Activated CD4-positive, alpha-beta T cell treated with anti-CD3 and anti-CD28 coated beads for 24 hours (primary cell): ENCODE results near the gene HS6ST3.

Experiments
- DNase-seq, 2 donors: peaks; one replicate each; pipeline ENCODE4 v3.0.0-alpha.2; 2020; ENCODE audit warnings: low read depth in 2 of 2

Gene HS6ST3

GRCh38 chr13:96199315-96199714, 109.4 kb downstream of the HS6ST3 start:
- DNase-seq: no peak

DNA sequence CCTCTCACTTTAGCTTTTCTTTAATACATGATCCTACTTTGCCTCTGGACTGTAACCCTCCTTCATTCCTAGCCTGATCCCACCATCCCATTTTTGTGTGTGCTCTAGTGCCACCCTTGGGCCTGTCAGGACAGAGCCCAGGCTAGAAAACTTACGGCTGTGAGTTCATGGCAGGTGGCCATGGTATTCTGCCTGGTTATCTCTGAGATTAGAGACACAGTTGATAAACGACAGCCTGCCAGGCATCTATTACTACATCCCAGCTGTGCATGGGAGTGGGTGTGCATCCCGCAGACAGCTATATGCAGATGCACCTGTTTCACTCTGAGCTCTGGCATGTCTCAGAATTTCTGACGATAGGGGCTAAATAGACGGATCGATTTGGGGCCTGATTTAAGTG, 110.9 kb downstream of the HS6ST3 start:
- DNase-seq: no peak

DNA sequence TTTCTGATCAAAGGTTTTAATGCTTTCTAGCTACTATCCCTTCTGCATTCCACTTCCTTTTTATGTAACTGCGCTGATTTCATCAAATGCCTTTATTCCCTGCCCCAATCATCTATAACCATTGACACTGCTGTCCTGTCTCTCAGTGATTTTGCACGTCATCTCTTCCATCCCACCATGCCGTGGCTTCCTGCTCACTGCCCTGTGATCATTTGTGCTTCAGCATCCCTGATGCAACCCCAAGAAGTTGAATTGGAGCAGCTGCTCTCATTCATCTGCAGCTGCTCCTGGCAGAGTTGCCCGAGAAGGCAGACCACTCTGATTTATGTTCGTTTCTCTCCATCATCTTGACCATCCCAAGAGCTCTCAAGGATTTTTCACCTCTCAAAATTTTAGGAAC, 112.4 kb downstream of the HS6ST3 start:
- DNase-seq: no peak

- no peak for DNase-seq
These were observed 113.6 kb downstream of the HS6ST3 start for GRCh38 chr13:96203471-96203870.

DNA sequence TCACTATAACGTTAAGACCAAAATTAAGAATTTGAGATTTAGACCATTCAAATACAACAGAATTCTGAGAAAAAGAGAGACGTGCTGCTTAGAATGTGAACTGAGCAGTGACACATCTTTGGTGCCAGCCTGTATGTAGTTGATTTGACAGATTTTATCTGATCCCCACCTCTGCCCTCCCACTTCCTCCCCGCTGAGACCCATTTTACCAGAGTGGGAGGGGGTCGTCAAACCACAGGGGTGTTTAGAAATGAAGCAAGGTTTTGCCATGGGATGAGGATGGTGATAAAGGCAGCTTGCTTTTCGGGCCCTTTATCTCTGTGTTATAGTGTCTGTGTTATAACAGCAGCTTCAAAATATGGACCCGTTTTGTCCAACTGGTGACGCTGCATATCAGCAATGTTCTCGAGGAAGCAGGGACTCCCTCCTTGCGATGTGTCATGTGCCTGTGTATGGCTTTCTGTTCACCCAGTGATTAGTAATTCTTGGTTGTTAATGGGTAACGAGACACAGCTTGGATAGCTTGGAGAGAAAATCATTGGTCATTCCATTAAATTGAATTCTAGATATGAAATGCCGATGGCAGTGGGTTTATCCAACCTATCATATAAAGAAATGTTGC, 125.0 kb downstream of the HS6ST3 start:
- no peak for DNase-seq

DNA sequence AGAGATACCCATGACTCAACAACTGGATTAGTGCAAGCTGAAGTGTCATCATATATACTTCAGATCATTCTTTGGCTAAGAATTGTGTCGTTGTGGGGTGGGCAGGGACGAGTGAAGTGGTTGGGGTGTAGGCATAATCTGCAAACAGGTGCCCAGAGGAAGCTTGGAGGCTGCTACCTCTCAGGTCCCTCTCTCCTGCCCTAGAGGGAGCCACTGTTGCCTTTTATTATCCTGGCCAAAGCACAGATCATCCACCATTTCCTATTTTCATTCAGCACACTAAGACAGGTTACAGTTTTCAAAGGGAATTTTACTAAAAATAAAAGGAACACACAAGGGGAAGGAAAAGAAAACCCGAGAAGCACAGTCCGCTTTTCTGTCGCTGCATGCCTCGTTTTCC, 126.6 kb downstream of the HS6ST3 start:
- DNase-seq: no peak

GRCh38 chr13:96218475-96218874, 128.6 kb downstream of the HS6ST3 start:
- DNase-seq: no peak

DNA sequence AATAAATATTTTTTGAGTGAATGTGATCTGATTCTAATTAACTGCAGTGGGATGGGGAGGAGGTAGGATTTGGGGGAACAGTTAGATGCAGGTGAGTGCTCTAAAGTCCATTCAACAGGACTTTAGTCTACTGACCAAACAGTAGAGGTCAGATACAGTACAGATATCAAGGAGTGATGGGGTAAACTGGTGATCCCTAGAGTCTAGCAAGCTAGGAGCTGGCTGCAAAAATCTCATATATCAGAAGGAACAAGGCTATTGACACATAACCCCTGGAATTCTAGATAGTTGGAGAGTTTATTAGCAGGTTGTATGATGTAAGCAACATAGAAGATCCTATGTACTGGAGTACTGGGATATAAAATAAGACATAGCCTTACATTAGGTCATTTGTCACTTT, 131.6 kb downstream of the HS6ST3 start:
- no peak for DNase-seq

DNA sequence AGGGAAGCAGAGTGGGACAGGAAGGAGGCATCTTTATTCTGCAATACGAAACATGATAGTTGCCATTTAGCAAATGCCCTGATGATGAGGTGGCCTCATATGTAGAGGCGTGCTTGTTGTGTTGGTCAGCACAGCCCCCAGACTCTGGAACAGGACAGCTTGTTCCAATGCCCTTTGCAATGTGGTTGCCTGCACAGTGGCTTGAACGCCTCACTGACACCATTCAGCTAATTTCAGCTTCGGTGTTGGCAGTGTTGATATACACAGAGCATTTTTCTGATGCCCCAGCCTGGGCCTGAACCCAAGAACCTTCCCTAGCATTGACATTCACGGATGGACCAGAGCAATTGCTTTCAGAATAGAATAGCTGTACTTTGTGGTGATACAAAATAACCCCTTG, 133.3 kb downstream of the HS6ST3 start:
- DNase-seq: no peak

DNA sequence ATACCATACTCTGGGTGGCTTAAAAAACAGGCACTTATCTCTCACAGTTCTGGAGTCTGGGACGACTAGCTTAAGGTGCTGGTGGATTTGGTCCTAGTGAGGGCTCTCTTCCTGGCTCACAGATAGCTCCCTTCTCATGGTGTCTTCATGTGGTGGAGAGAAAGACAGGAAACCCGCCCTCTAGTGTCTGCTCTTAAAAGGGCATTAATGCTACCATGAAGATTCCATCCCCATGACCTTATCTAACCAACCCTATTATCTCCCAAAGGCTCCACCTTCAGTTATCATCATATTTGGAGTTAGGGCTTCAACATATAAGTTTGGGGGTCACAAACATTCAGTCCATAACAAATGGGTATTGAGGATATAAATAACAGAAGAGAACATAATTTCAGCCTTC, 139.4 kb downstream of the HS6ST3 start:
- DNase-seq: no peak

GRCh38 chr13:96238241-96238640, 148.3 kb downstream of the HS6ST3 start:
- no peak for DNase-seq

DNA sequence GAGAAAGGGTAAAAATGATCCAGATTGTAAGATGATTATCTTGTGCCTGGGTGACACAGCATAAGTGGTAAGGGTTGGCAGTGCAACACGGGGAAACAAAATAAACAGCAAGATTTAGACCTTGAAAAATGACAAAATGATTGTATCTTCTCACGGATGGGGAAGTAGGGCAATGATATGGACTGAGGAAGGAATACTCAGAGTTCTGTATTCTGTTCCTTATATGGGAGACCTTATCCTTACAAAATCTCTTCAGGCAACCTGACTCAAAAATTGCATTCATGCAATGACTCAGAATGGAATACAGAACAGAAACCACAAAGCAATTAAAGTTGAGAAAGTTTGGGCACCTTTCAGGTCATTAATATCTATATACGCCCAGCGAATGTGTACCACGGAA, 149.0 kb downstream of the HS6ST3 start:
- no peak for DNase-seq

DNA sequence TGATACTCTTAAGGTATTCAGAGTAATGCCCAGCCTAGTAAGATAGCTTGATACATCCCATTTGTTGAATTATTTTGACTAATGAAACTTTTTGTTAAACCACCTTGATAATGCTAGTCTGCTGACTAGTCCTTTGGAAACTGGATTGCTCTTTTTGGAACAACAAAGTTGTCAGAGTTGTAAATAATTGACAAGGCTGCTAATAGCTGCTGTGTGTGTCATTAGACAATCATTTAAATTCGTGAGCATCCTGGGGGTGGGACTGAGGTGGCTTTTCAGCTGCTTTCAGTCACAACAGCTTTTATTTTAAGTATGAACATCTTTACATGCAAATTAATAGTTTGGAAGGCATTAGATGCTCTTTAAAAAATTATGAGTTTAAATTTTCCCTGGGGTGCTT, 153.5 kb downstream of the HS6ST3 start:
- no peak for DNase-seq

- DNase-seq: no peak
These were observed 158.2 kb downstream of the HS6ST3 start for GRCh38 chr13:96248103-96248502.

- no peak for DNase-seq
These were observed 159.1 kb downstream of the HS6ST3 start for GRCh38 chr13:96248996-96249395.

- DNase-seq: no peak
These were observed 163.0 kb downstream of the HS6ST3 start for GRCh38 chr13:96252903-96253302.

DNA sequence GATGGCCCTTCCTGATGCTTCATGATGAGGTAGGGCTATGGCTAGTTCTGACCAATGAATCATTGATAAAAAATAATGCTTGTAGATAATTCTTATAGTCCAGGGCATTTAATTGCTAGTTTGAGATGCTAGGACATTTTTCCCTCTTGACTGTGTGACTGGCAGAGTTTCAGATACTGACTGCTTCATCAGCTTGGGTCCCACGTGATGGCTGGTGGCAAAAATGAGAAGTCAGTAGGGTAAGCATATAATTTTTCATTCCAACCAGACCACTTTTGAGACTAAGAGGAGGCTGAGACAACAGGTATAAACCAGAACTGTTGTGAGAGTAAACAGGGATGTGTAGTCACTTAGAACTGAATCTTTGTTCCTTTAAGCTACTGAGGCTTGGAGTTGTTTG, 183.3 kb downstream of the HS6ST3 start:
- DNase-seq: no peak

DNA sequence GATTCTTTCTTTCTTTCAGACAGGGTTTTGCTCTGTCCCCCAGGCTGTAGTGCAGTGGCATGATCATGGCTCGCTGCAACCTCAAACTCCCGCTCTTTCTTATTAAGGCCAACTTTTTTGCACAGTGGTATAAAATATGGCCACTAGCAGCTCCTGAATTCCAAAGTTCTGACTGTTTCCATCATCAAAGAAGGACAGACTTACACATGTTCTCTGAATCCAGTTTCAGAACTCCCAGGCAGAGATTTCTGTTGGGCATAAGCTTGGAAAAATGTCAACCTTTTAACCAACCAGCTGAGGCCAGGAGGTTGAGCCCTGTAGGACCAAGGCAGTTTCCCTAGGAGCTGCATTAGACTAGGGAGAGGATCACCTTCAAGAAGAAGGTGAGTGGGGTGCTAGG, 184.1 kb downstream of the HS6ST3 start:
- DNase-seq: no peak

GRCh38 chr13:96279904-96280303, 190.0 kb downstream of the HS6ST3 start:
- DNase-seq: no peak

- no peak for DNase-seq
These were observed 195.1 kb downstream of the HS6ST3 start for GRCh38 chr13:96284971-96285370.

- DNase-seq: no peak
These were observed 195.8 kb downstream of the HS6ST3 start for GRCh38 chr13:96285729-96286128.

- DNase-seq: no peak
These were observed 205.3 kb downstream of the HS6ST3 start for GRCh38 chr13:96294930-96295881.

- no peak for DNase-seq
These were observed 207.5 kb downstream of the HS6ST3 start for GRCh38 chr13:96297360-96297759.
